HepG2 (cell line): ENCODE results near the gene TGIF1. TPM values are rescaled to one million over a fixed set of nuclear protein-coding genes. Genes with fewer than 3 reads are reported as not detected.

Experiments
- ATAC-seq: fragments of 200-7000 bp; cut with Tn5 transposase; 3 replicates; pipeline ENCODE4 v1.9.1; 2020; ENCODE audit warnings: mild to moderate bottlenecking, moderate library complexity
- BruUV-seq: library from RNA; stranded (reverse); fragments of 400-500 nt; replicated peaks from 2 replicates; lab custom pipeline; 2021; lab: Mats Ljungman, UMichigan
- CTCF ChIA-PET: fragments of 300-600 bp; formaldehyde crosslinking; extraction: SDS; loops from one replicate; lab custom pipeline; 2021; ENCODE audit warnings: low total read pairs, inconsistent platforms, low intra/inter-chr PET ratio; lab: Yijun Ruan, JAX
- POLR2A ChIA-PET: fragments of 350-600 bp; sonication (Branson Sonifier 250); formaldehyde crosslinking; loops from one replicate; lab custom pipeline; 2020; ENCODE audit warnings: antibody characterized with exemption, inconsistent platforms; lab: Yijun Ruan, JAX
- DNase-seq: peaks from one replicate; pipeline ENCODE4 v3.0.0-alpha.2; 2015; ENCODE audit warnings: low spot score
- FAIRE-seq: peaks from 3 replicates; lab custom pipeline; 2011; peaks lifted over from hg19 to GRCh38; lab: Jason Lieb, UNC
- H2AFZ ChIP-seq: one replicate; pipeline ENCODE4 v1.6.1; 2011; ENCODE audit warnings: low read length, inconsistent platforms
- H3K27ac ChIP-seq: fragments of 300-600 bp; 3 replicates; pipeline ENCODE4 v1.8.0; 2011; ENCODE audit warnings: mixed run types, mild to moderate bottlenecking, mixed read lengths, low read length, inconsistent platforms; ENCODE audit not compliant: insufficient read depth; ENCODE audit errors: extremely low read length
- H3K27me3 ChIP-seq, 2 experiments: fragments of 200-600 bp in 1 of 2; 2 replicates in 1 of 2; 3 replicates in 1 of 2; pipeline versions ENCODE4 v1.6.0 to v1.8.0; 2011; ENCODE audit warnings: low read length in 2 of 2, mild to moderate bottlenecking in 2 of 2, moderate library complexity in 2 of 2, inconsistent platforms in 1 of 2; ENCODE audit not compliant: insufficient read depth in 2 of 2, control insufficient read depth in 1 of 2
- H3K36me3 ChIP-seq, 2 experiments: fragments of 200-600 bp in 1 of 2; replicated peaks in 1 of 2; 2 replicates in 1 of 2; 3 replicates in 1 of 2; pipeline versions ENCODE4 v1.5.1 to v1.8.0; 2011; ENCODE audit warnings: low read length in 2 of 2, inconsistent platforms in 1 of 2; ENCODE audit not compliant: insufficient read depth in 2 of 2, control insufficient read depth in 1 of 2
- H3K4me1 ChIP-seq: 2 replicates; pipeline ENCODE4 v1.5.1; 2012; ENCODE audit warnings: low read length, inconsistent platforms; ENCODE audit not compliant: insufficient read depth
- H3K4me2 ChIP-seq: 2 replicates; pipeline ENCODE4 v1.6.0; 2011; ENCODE audit warnings: low read depth, low read length, inconsistent platforms
- H3K4me3 ChIP-seq, 3 experiments: fragments of 200-600 bp in 1 of 3; sonication (generic), shearing (Covaris generic) in 1 of 3; replicated peaks in 1 of 3; 2 replicates each; pipeline ENCODE4 v1.5.1; 2011 to 2016; ENCODE audit warnings: low read length in 3 of 3, inconsistent platforms in 2 of 3, low read depth in 2 of 3, mild to moderate bottlenecking in 2 of 3, control low read depth in 1 of 3, mixed read lengths in 1 of 3; ENCODE audit not compliant: insufficient read depth in 1 of 3
- H3K79me2 ChIP-seq: one replicate; pipeline ENCODE4 v1.6.1; 2011; ENCODE audit warnings: low read length, inconsistent platforms; ENCODE audit not compliant: insufficient read depth
- H3K9ac ChIP-seq: 2 replicates; pipeline ENCODE4 v1.6.0; 2011; ENCODE audit warnings: mild to moderate bottlenecking, low read depth, low read length, inconsistent platforms; ENCODE audit not compliant: insufficient read depth
- H3K9me3 ChIP-seq: 2 replicates; pipeline ENCODE4 v1.5.1; 2012; ENCODE audit warnings: mild to moderate bottlenecking, low read length
- H4K20me1 ChIP-seq: 2 replicates; pipeline ENCODE4 v1.6.0; 2011; ENCODE audit warnings: inconsistent platforms, mild to moderate bottlenecking, low read length, moderate library complexity; ENCODE audit not compliant: insufficient read depth
- CEBPB ChIP-seq: IDR thresholded peaks from 2 replicates; pipeline ENCODE4 v1.6.1; 2011; ENCODE audit warnings: low read depth, low read length, improper control_type of control experiment, borderline replicate concordance
- CHCHD3 ChIP-seq: sonication (generic); formaldehyde crosslinking; IDR thresholded peaks from 2 replicates; pipeline ENCODE4 v1.8.0; 2022; ENCODE audit warnings: mild to moderate bottlenecking, missing genetic modification reagents, moderate library complexity
- KLF12 ChIP-seq: sonication (generic); formaldehyde crosslinking; IDR thresholded peaks from 2 replicates; pipeline ENCODE4 v1.4.0; 2020; ENCODE audit warnings: missing genetic modification reagents, borderline replicate concordance
- MTF2 ChIP-seq: sonication (generic); formaldehyde crosslinking; IDR thresholded peaks from 2 replicates; pipeline ENCODE4 v1.5.0; 2020; ENCODE audit warnings: missing genetic modification reagents, borderline replicate concordance
- NCOA1 ChIP-seq: sonication (generic); formaldehyde crosslinking; IDR thresholded peaks from 2 replicates; pipeline ENCODE4 v1.9.0; 2021; ENCODE audit warnings: missing genetic modification reagents
- NFYC ChIP-seq: IDR thresholded peaks from 2 replicates; pipeline ENCODE4 v1.6.1; 2016; ENCODE audit warnings: missing genetic modification reagents, missing compliant biosample characterization
- NR1H2 ChIP-seq: sonication (generic); formaldehyde crosslinking; IDR thresholded peaks from 2 replicates; pipeline ENCODE4 v1.8.1; 2022; ENCODE audit warnings: low read depth, missing genetic modification reagents, borderline replicate concordance
- PHF8 ChIP-seq: sonication (generic); formaldehyde crosslinking; IDR thresholded peaks from 2 replicates; pipeline ENCODE4 v1.5.0; 2020; ENCODE audit warnings: missing genetic modification reagents
- RFX1 ChIP-seq: fragments of 450-650 bp; IDR thresholded peaks from 2 replicates; pipeline ENCODE4 v1.6.1; 2017
- RFXAP ChIP-seq: sonication (generic); formaldehyde crosslinking; IDR thresholded peaks from 2 replicates; pipeline ENCODE4 v1.4.0; 2020; ENCODE audit warnings: missing genetic modification reagents, borderline replicate concordance
- TAF1 ChIP-seq: sonication (generic); formaldehyde crosslinking; IDR thresholded peaks from 2 replicates; pipeline ENCODE4 v1.4.0; 2020; ENCODE audit warnings: missing genetic modification reagents
- UBTF ChIP-seq: sonication (generic); formaldehyde crosslinking; IDR thresholded peaks from 2 replicates; pipeline ENCODE4 v1.4.0; 2020; ENCODE audit warnings: mild to moderate bottlenecking, missing genetic modification reagents
- YEATS2 ChIP-seq: sonication (generic); formaldehyde crosslinking; IDR thresholded peaks from 2 replicates; pipeline ENCODE4 v1.4.0; 2020; ENCODE audit warnings: missing genetic modification reagents, borderline replicate concordance
- ZKSCAN8 ChIP-seq: IDR thresholded peaks from 2 replicates; pipeline ENCODE4 v1.6.1; 2016; ENCODE audit warnings: borderline replicate concordance, missing genetic modification reagents, missing compliant biosample characterization
- ZMYM2 ChIP-seq: sonication (generic); formaldehyde crosslinking; IDR thresholded peaks from 2 replicates; pipeline ENCODE4 v1.8.0; 2022; ENCODE audit warnings: mild to moderate bottlenecking, missing genetic modification reagents
- ZNF232 ChIP-seq: sonication (generic); formaldehyde crosslinking; IDR thresholded peaks from 2 replicates; pipeline ENCODE4 v1.4.0; 2020; ENCODE audit warnings: missing genetic modification reagents, borderline replicate concordance
- ZNF235 ChIP-seq: sonication (generic); formaldehyde crosslinking; IDR thresholded peaks from 2 replicates; pipeline ENCODE4 v1.8.1; 2023; ENCODE audit warnings: mild to moderate bottlenecking, missing genetic modification reagents, borderline replicate concordance
- ZSCAN25 ChIP-seq: sonication (generic); formaldehyde crosslinking; IDR thresholded peaks from 2 replicates; pipeline ENCODE4 v1.8.0; 2022; ENCODE audit warnings: mild to moderate bottlenecking, missing genetic modification reagents
- WGBS: methylation state at CpG from one replicate; pipeline ENCODE4 v1.1.6; 2017; ENCODE audit warnings: low lambda C conversion rate; 5-methylcytosine and 5-hydroxymethylcytosine counted together
- in situ Hi-C: cut with HindIII; loops from 2 replicates; pipeline ENCODE4 v1.10.0; 2017; ENCODE audit warnings: low pct_unique_long_range_greater_than_20kb; ENCODE audit not compliant: extremely low pct_ligation_motif_present
- intact Hi-C: fragments of 100-400 bp; cut with micrococcal nuclease; formaldehyde crosslinking; loops from one replicate; pipeline ENCODE4 v1.10.0; 2022; ENCODE audit not compliant: unreplicated experiment
- polyA plus RNA-seq, 8 experiments: library from polyadenylated mRNA; depleted of rRNA in 3 of 8; stranded (reverse) in 7 of 8; unstranded in 1 of 8; fragments of >200 nt; fragmentation: Illumina TruSeq in 4 of 8; extraction: Trizol in 4 of 8; gene quantifications; 2 replicates each; pipeline versions ENCODE4 v1.2.1 to v1.2.3, GENCODE V29; 2011 to 2016; ENCODE audit warnings: low read depth in 4 of 8, missing spikeins in 1 of 8, mixed read lengths in 1 of 8; ENCODE audit not compliant: insufficient read depth in 1 of 8
- total RNA-seq, 5 experiments: library from RNA; depleted of rRNA; stranded (reverse); fragments of >200 nt; fragmentation: Illumina TruSeq; extraction: Trizol; gene quantifications; 2 replicates each; pipeline ENCODE4 v1.2.3, GENCODE V29; 2016; ENCODE audit warnings: low read depth in 1 of 5

TGIF1 gene
- total and polyA plus RNA-seq, 2 of the 13 experiments (the other 11 are each of a cell fraction or from before 2014, with no cell fraction given), result 50.0 to 76.1 TPM

- H3K9ac ChIP-seq, result no peak overlapping the region
- WGBS, result 51% methylated on average over 7 of the region's 7 CpGs
- ChIA-PET CTCF (no interaction called here), POLR2A (no interaction called here)
- H4K20me1 ChIP-seq, result no peaks in the 10 kb centered on the region
- BruUV-seq, result no TSS peak
- no peak overlapping the region for H2AFZ ChIP-seq
- H3K36me3 ChIP-seq, result no peaks in the 10 kb centered on the region
- H3K27ac ChIP-seq, result no peak overlapping the region
- H3K27me3 ChIP-seq, result no peaks in the 10 kb centered on the region; a peak in 1 of 5 replicates
- in situ Hi-C loops, result loop anchor here (25.0 kb wide), 1 partner anchor 99 kb away; no protein-coding TSS in a partner anchor
- peaks cover 2% of the 10 kb centered on the region; the same call in 1 of the 2 replicates for H3K4me1 ChIP-seq
- no peak overlapping the region for H3K4me2 ChIP-seq
- ATAC-seq (no peak), DNase-seq (no peak), FAIRE-seq (no peak)
- intact Hi-C loops, result no loop called here
- TF ChIP-seq NCOA1 (CRISPR knock-in tag), result no peak
- TF ChIP-seq CEBPB, result no peak
- no peak for TF ChIP-seq UBTF
- TF ChIP-seq YEATS2 (CRISPR knock-in tag), result no peak
- no peak for TF ChIP-seq KLF12
- no peak for TF ChIP-seq RFX1
- no peak for TF ChIP-seq MTF2 (CRISPR knock-in tag)
- no peak for TF ChIP-seq ZNF232 (CRISPR knock-in tag)
- TF ChIP-seq NR1H2 (CRISPR knock-in tag), result no peak
- TF ChIP-seq PHF8, result no peak
- no peak for TF ChIP-seq ZKSCAN8 (CRISPR knock-in tag)
- TF ChIP-seq ZSCAN25 (CRISPR knock-in tag), result no peak
- no peak for TF ChIP-seq ZMYM2
- TF ChIP-seq NFYC (CRISPR knock-in tag), result no peak
- TF ChIP-seq ZNF235 (CRISPR knock-in tag), result no peak
- TF ChIP-seq RFXAP, result no peak
- no peak for TF ChIP-seq TAF1
- TF ChIP-seq CHCHD3, result no peak
- no peaks in the 10 kb centered on the region for H3K9me3 ChIP-seq
- H3K4me3 ChIP-seq, result no peak overlapping the region
- H3K79me2 ChIP-seq, result no peaks in the 10 kb centered on the region
These were observed 36.5 kb downstream of the TGIF1 start for GRCh38 chr18:3486512-3486911.
